Right atrium auricular region (tissue), 2 donors: ENCODE measurements around the gene SEPTIN10. TPM values are rescaled to one million over a fixed set of nuclear protein-coding genes. Genes with fewer than 3 reads are reported as not detected.
"Not testable (repeated sequence)": the region's sequence is repeated elsewhere in the genome, so short reads cannot be mapped to it uniquely, and the experiment has no call there.

Source experiments
- DNase-seq: peaks from one replicate; pipeline ENCODE4 v3.0.0-alpha.2; 2019; ENCODE audit warnings: low spot score
- H3K27ac ChIP-seq, 2 donors: fragments of 200-600 bp; sonication (generic); 1 replicate in 1 of 2; 2 replicates in 1 of 2; pipeline ENCODE4 v1.5.1; 2016 to 2019
- H3K27me3 ChIP-seq, 2 donors: fragments of 200-600 bp; sonication (generic); one replicate each; pipeline versions ENCODE4 v1.5.1 to v1.6.0; 2017 to 2019
- H3K36me3 ChIP-seq: fragments of 200-600 bp; sonication (generic); one replicate; pipeline ENCODE4 v1.5.1; 2016
- H3K4me1 ChIP-seq, 2 donors: fragments of 200-600 bp; sonication (generic); one replicate each; pipeline versions ENCODE4 v1.5.1 to v1.6.0; 2017 to 2019
- H3K4me3 ChIP-seq, 2 donors: fragments of 200-600 bp; sonication (generic); 1 replicate in 1 of 2; 2 replicates in 1 of 2; pipeline ENCODE4 v1.5.1; 2017 to 2019; ENCODE audit warnings: mild to moderate bottlenecking in 1 of 2, moderate library complexity in 1 of 2
- H3K9me3 ChIP-seq, 2 donors: fragments of 200-600 bp; sonication (generic); one replicate each; pipeline ENCODE4 v1.5.1; 2019
- total RNA-seq, 2 donors: library from RNA; depleted of rRNA; stranded (reverse); fragments of >200 nt; gene quantifications; one replicate each; pipeline ENCODE4 v1.1.0, GENCODE V29; 2016
- TF ChIP-seq, protein P1 (sequence below), 2 donors: fragments of 200-600 bp; sonication (generic); IDR thresholded peaks; one replicate each; pipeline ENCODE4 v1.5.1; 2019; ENCODE audit warnings: antibody characterized with exemption in 2 of 2

The SEPTIN10 gene
- total RNA-seq, 2 donors from 2014 or later, result 47.0 to 61.7 TPM

DNA sequence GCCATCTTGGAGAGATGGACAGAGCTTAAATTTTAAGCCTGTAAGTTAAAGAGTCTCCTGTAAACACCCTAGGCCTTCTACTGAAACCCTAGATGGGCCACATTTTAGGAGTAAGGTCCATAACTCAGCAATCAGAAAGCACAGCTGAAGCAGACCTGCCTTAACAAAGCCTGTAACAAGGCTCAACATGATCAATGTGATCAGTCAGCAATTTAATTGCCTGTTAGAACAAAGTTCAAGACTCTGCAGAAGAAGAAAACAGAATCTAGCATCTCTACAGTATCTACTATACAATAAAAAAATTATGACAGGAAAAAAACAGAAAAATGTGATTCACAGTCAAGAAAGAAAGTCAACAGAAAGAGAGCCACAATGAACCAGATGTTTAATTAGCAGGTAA lies 27.1 kb downstream of the SEPTIN10 start:
- no peaks in the 10 kb centered on the region for H3K27me3 ChIP-seq
- no peaks in the 10 kb centered on the region for H3K9me3 ChIP-seq
- no peak for DNase-seq
- no peaks in the 10 kb centered on the region for H3K4me1 ChIP-seq
- TF ChIP-seq, protein P1, sequence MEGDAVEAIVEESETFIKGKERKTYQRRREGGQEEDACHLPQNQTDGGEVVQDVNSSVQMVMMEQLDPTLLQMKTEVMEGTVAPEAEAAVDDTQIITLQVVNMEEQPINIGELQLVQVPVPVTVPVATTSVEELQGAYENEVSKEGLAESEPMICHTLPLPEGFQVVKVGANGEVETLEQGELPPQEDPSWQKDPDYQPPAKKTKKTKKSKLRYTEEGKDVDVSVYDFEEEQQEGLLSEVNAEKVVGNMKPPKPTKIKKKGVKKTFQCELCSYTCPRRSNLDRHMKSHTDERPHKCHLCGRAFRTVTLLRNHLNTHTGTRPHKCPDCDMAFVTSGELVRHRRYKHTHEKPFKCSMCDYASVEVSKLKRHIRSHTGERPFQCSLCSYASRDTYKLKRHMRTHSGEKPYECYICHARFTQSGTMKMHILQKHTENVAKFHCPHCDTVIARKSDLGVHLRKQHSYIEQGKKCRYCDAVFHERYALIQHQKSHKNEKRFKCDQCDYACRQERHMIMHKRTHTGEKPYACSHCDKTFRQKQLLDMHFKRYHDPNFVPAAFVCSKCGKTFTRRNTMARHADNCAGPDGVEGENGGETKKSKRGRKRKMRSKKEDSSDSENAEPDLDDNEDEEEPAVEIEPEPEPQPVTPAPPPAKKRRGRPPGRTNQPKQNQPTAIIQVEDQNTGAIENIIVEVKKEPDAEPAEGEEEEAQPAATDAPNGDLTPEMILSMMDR (IDR thresholded peaks at IDR 0.05), result no peak
- no peak overlapping the region for H3K4me3 ChIP-seq
- H3K36me3 ChIP-seq, result no peaks in the 10 kb centered on the region
- no peak overlapping the region for H3K27ac ChIP-seq

DNA sequence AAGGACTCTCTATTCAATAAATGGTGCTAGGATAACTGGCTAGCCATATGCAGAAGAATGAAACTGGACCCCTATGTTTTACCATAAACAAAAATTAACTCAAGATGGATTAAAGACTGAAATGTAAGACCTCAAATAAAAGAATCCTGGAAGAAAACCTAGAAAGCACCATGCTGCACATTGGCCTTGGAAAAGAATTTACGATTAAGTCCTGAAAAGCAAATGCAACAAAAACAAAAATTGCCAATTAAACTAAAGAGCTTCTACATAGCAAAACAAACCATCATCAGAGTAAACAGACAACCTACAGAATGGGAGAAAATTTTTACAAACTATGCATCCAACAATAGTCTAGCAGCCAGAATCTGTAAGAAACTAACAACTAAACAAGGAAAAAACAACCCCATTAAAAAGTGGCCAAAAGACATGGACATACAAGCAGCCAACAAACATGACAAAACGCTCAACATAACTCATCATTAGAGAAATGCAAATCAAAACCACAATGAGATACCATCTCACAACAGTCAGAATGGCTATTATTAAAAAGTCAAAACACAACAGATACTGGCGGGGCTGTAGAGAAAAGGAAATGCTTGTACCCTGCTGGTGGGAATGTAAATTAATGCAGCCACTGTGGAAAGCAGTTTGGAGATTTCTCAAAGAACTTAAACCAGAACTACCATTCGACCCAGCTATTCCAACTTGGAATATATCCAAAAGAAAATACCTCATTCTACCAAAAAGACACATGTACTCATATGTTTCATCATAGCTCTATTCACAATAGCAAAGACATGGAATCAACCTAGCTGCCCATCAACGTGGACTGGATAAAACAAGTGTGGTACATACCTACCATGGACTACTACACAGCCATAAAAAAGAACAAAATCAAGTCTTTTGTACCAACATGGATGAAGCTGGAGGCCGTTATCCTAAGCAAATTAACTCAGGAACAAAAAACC lies 30.6 kb downstream of the SEPTIN10 start:
- Histone ChIP-seq H3K4me3 (no peak overlapping the region), H3K27me3 (no peaks in the 10 kb centered on the region), H3K9me3 (no peaks in the 10 kb centered on the region), H3K4me1 (no peaks in the 10 kb centered on the region), H3K27ac (no peak overlapping the region), H3K36me3 (no peaks in the 10 kb centered on the region)
- no peak for DNase-seq
- TF ChIP-seq, protein P1 (IDR thresholded peaks at IDR 0.05), result no peak

DNA sequence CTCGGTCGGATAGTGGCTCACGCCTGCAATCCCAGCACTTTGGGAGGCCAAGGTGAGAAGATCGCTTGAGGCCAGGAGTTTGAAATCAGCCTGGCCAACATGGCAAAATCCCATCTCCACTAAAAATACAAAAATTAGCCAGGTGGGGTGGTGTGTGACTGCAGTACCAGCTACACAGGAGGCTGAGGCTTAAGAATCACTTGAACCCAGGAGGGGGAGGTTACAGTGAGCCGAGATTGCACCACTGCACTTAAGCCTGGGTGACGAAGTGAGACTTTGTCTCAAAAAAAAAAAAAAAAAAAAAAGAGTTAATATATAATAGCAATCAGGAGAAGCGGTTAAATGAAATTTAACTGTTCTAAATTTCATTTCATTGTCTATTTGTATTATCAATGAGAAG lies 36.1 kb downstream of the SEPTIN10 start:
- H3K9me3 ChIP-seq, H3K27ac ChIP-seq, H3K36me3 ChIP-seq, H3K4me1 ChIP-seq, DNase-seq, H3K27me3 ChIP-seq, H3K4me3 ChIP-seq: not testable (repeated sequence)

DNA sequence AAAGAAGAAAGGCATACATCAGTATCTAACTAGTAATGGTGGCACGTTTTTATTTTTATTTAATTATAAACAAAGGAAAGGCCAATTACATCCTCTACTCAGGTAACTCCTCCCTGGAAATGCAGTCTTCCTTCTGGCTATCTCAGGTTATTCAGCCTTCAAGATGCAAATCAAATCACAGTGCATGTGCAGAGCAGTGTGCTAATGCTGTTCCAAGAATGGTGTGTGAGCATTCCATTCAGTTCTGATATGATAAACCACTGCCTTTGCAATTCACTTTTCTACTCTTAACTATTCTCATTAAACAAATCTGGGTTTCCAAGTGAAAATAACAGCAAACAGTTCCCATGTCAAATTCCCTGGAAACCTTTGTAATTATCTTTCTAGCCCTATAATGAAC lies 38.4 kb downstream of the SEPTIN10 start:
- H3K36me3 ChIP-seq, result peaks cover 7% of the 10 kb centered on the region

DNA sequence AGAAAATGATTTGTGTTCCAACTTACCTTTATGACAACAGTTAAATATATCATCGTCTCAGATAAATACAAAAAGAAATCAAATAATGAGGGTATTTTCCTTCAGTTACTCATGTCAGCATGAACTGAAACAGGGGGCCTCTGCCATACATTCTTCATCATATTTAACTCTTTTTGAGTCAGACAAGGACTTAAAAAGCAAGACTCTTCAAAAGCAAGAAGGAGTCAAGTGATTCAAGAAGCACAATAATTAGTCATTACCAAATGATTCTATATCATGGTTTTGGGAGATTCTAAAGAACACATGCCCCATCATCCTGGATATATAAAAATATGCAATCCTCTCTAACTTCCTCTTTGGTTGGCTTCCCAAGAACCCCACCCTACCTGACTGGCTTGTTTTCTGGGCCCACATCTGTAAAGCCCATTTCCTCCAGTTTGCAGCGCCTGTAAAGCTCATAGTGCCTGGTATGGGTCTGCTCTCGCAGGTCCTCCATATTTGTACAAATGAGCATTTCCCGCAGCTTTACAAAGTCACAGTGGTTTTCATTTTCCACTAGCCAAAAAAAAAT lies 49.7 kb downstream of the SEPTIN10 start:
- TF ChIP-seq, protein P1 (IDR thresholded peaks at IDR 0.05), result no peak
- H3K4me1 ChIP-seq, result no peaks in the 10 kb centered on the region
- DNase-seq, result no peak
- H3K36me3 ChIP-seq, result peaks cover 22% of the 10 kb centered on the region
- H3K27me3 ChIP-seq, result no peaks in the 10 kb centered on the region
- H3K4me3 ChIP-seq, result no peak overlapping the region
- no peak overlapping the region for H3K27ac ChIP-seq
- no peaks in the 10 kb centered on the region for H3K9me3 ChIP-seq

More for the DNA sequence above, 38.4 kb downstream of the SEPTIN10 start:
- Histone ChIP-seq H3K27me3 (no peaks in the 10 kb centered on the region), H3K4me1 (no peaks in the 10 kb centered on the region), H3K27ac (no peak overlapping the region), H3K4me3 (no peak overlapping the region), H3K9me3 (no peaks in the 10 kb centered on the region)
- TF ChIP-seq, protein P1 (IDR thresholded peaks at IDR 0.05), result no peak
- DNase-seq, result no peak

DNA sequence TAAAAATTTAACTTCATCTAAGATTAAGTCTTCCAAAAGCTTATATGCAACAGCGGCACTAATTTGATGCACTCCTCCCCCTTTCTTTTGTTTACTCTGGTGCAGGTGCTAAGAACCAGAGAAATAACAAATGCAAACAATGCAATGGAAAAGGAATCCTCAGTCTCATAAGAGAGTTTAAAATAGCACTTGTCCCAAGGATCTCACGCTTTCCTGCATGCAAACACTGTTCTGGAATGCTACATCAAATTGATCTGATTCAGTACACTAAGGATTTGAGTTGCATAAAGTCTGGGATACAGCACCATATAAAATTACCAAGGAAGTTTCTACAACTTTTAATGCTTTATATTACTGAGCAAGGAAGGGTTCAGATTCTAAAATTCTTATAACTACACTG lies 50.5 kb downstream of the SEPTIN10 start:
- Histone ChIP-seq H3K27ac (no peak overlapping the region), H3K4me3 (no peak overlapping the region), H3K36me3 (peaks cover 22% of the 10 kb centered on the region)

More for the DNA sequence above, 50.5 kb downstream of the SEPTIN10 start:
- no peaks in the 10 kb centered on the region for H3K4me1 ChIP-seq
- no peaks in the 10 kb centered on the region for H3K9me3 ChIP-seq
- H3K27me3 ChIP-seq, result no peaks in the 10 kb centered on the region
- no peak for DNase-seq
- TF ChIP-seq, protein P1 (IDR thresholded peaks at IDR 0.05), result no peak
